ENCODE data around the gene RPL28.

- no peak for TF ChIP-seq POLR2AphosphoS5 (IDR thresholded peaks at IDR 0.05; ENCODE audit: low read depth, low read length)
- TF ChIP-seq TAF1 (IDR thresholded peaks at IDR 0.05; ENCODE audit: borderline replicate concordance, insufficient read depth, low read length), result no peak
- TF ChIP-seq, protein P1, sequence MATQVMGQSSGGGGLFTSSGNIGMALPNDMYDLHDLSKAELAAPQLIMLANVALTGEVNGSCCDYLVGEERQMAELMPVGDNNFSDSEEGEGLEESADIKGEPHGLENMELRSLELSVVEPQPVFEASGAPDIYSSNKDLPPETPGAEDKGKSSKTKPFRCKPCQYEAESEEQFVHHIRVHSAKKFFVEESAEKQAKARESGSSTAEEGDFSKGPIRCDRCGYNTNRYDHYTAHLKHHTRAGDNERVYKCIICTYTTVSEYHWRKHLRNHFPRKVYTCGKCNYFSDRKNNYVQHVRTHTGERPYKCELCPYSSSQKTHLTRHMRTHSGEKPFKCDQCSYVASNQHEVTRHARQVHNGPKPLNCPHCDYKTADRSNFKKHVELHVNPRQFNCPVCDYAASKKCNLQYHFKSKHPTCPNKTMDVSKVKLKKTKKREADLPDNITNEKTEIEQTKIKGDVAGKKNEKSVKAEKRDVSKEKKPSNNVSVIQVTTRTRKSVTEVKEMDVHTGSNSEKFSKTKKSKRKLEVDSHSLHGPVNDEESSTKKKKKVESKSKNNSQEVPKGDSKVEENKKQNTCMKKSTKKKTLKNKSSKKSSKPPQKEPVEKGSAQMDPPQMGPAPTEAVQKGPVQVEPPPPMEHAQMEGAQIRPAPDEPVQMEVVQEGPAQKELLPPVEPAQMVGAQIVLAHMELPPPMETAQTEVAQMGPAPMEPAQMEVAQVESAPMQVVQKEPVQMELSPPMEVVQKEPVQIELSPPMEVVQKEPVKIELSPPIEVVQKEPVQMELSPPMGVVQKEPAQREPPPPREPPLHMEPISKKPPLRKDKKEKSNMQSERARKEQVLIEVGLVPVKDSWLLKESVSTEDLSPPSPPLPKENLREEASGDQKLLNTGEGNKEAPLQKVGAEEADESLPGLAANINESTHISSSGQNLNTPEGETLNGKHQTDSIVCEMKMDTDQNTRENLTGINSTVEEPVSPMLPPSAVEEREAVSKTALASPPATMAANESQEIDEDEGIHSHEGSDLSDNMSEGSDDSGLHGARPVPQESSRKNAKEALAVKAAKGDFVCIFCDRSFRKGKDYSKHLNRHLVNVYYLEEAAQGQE (IDR thresholded peaks at IDR 0.05; ENCODE audit: insufficient read depth in 1 of 2, low read depth in 2 of 2, low read length in 2 of 2), result no peak
- TF ChIP-seq SIN3A (IDR thresholded peaks at IDR 0.05; ENCODE audit: borderline replicate concordance, insufficient read depth, low read length), result no peak
- TF ChIP-seq FOXP2 (optimal IDR thresholded peaks at IDR 0.05; ENCODE audit: borderline replicate concordance, extremely low read depth, extremely low read length, insufficient read depth), result no peak
Observed at GRCh38 chr19:55347442-55348009, 38.2 kb upstream of the RPL28 start.

All from PFSK-1 (cell line).